Fibroblast of lung (primary cell): ENCODE data around the gene CMTM6. TPM values are rescaled to one million over a fixed set of nuclear protein-coding genes. Genes with fewer than 3 reads are reported as not detected.

Experiments
- DNase-seq, 2 donors: peaks; one replicate each; pipeline versions ENCODE4 v3.0.0 to v3.0.0-alpha.2; 2010; ENCODE audit warnings: low read depth in 2 of 2
- H2AFZ ChIP-seq: 2 replicates; pipeline ENCODE4 v1.5.1; 2012; ENCODE audit warnings: low read length, control low read depth, inconsistent platforms
- H3K27ac ChIP-seq: 2 replicates; pipeline ENCODE4 v1.5.1; 2011; ENCODE audit warnings: low read length, control low read depth; ENCODE audit not compliant: insufficient read depth
- H3K27me3 ChIP-seq: 2 replicates; pipeline ENCODE4 v1.5.1; 2011; ENCODE audit warnings: mild to moderate bottlenecking, low read length; ENCODE audit not compliant: control insufficient read depth, insufficient read depth
- H3K36me3 ChIP-seq: 2 replicates; pipeline ENCODE4 v1.5.1; 2011; ENCODE audit warnings: low read length; ENCODE audit not compliant: control insufficient read depth, insufficient read depth
- H3K4me1 ChIP-seq: 2 replicates; pipeline ENCODE4 v1.5.1; 2011; ENCODE audit warnings: low read length; ENCODE audit not compliant: control insufficient read depth, insufficient read depth; ENCODE audit errors: extremely low read depth
- H3K4me2 ChIP-seq: 2 replicates; pipeline ENCODE4 v1.5.1; 2011; ENCODE audit warnings: low read length, control low read depth; ENCODE audit not compliant: insufficient read depth; ENCODE audit errors: extremely low read depth
- H3K4me3 ChIP-seq, 4 experiments: fragments of 200-600 bp in 1 of 4; sonication (generic) in 1 of 4; replicated peaks in 1 of 4; 2 replicates each; pipeline ENCODE4 v1.5.1; 2011 to 2016; ENCODE audit warnings: low read length in 4 of 4, low read depth in 3 of 4, mild to moderate bottlenecking in 3 of 4, control low read depth in 2 of 4, inconsistent platforms in 1 of 4, mixed read lengths in 1 of 4; ENCODE audit not compliant: insufficient read depth in 1 of 4; ENCODE audit errors: control extremely low read depth in 1 of 4
- H3K79me2 ChIP-seq: 2 replicates; pipeline ENCODE4 v1.5.1; 2012; ENCODE audit warnings: mild to moderate bottlenecking, low read length, inconsistent platforms; ENCODE audit not compliant: control insufficient read depth, insufficient read depth
- H3K9ac ChIP-seq: 2 replicates; pipeline ENCODE4 v1.5.1; 2011; ENCODE audit warnings: mild to moderate bottlenecking, low read length, control low read depth; ENCODE audit not compliant: insufficient read depth
- H3K9me3 ChIP-seq: 2 replicates; pipeline ENCODE4 v1.5.1; 2012; ENCODE audit warnings: low read depth, low read length; ENCODE audit not compliant: control insufficient read depth, insufficient read depth
- H4K20me1 ChIP-seq: 2 replicates; pipeline ENCODE4 v1.5.1; 2011; ENCODE audit warnings: low read length; ENCODE audit not compliant: control insufficient read depth, insufficient read depth; ENCODE audit errors: extremely low read depth
- CTCF ChIP-seq, 2 donors: IDR thresholded peaks in 1 of 2; conservative IDR thresholded peaks in 1 of 2; 1 replicate in 1 of 2; 2 replicates in 1 of 2; pipeline ENCODE4 v1.5.1; 2011 to 2012; ENCODE audit warnings: low read length in 2 of 2, control low read depth in 1 of 2, inconsistent platforms in 1 of 2, low read depth in 1 of 2, mild to moderate bottlenecking in 1 of 2
- EZH2 ChIP-seq: IDR thresholded peaks from 2 replicates; pipeline ENCODE4 v1.5.1; 2012; ENCODE audit warnings: low read length, control low read depth, mild to moderate bottlenecking; ENCODE audit errors: missing control alignments
- polyA plus RNA-seq, 2 donors: library from polyadenylated mRNA; depleted of rRNA in 1 of 2; stranded (reverse) in 1 of 2; unstranded in 1 of 2; fragments of >200 nt; gene quantifications; 2 replicates each; pipeline ENCODE4 v1.2.1, GENCODE V29; 2011 to 2012; ENCODE audit warnings: missing spikeins in 1 of 2
- total RNA-seq: library from RNA; depleted of rRNA; stranded (reverse); fragments of >200 nt; gene quantifications from 2 replicates; pipeline ENCODE4 v1.2.1, GENCODE V29; 2014

The CMTM6 gene
- total and polyA plus RNA-seq, 2 donors (not counting 1 experiment from before 2014, with no cell fraction given), result 74.1 to 76.5 TPM

GRCh38 chr3:32511005-32511404 is 8.4 kb upstream of the CMTM6 start:
- no peaks in the 10 kb centered on the region for H3K9me3 ChIP-seq
- H3K4me2 ChIP-seq, result no peak overlapping the region
- H3K27ac ChIP-seq, result no peak overlapping the region
- H3K4me3 ChIP-seq, result no peak overlapping the region
- TF ChIP-seq EZH2, result no peak
- no peak for TF ChIP-seq CTCF (conservative IDR thresholded peaks at IDR 0.05 in 1 of 2, IDR thresholded peaks at IDR 0.05 in 1 of 2; ENCODE audit: low read depth in 1 of 2, low read length in 2 of 2)
- no peaks in the 10 kb centered on the region for H3K36me3 ChIP-seq
- H3K9ac ChIP-seq, result no peak overlapping the region
- no peak for DNase-seq
- no peaks in the 10 kb centered on the region for H4K20me1 ChIP-seq
- no peaks in the 10 kb centered on the region for H3K27me3 ChIP-seq
- H3K79me2 ChIP-seq, result no peaks in the 10 kb centered on the region
- H3K4me1 ChIP-seq, result no peaks in the 10 kb centered on the region
- H2AFZ ChIP-seq, result no peak overlapping the region

- Histone ChIP-seq H2AFZ (no peak overlapping the region), H3K36me3 (no peaks in the 10 kb centered on the region), H3K9ac (no peak overlapping the region), H3K9me3 (no peaks in the 10 kb centered on the region), H3K27ac (no peak overlapping the region), H3K4me3 (no peak overlapping the region), H3K79me2 (no peaks in the 10 kb centered on the region), H4K20me1 (no peaks in the 10 kb centered on the region), H3K27me3 (no peaks in the 10 kb centered on the region), H3K4me2 (no peak overlapping the region), H3K4me1 (no peaks in the 10 kb centered on the region)
- peak; percentile 54 to 78 for DNase-seq
- TF ChIP-seq CTCF (conservative IDR thresholded peaks at IDR 0.05 in 1 of 2, IDR thresholded peaks at IDR 0.05 in 1 of 2; ENCODE audit: low read depth in 1 of 2, low read length in 2 of 2) (peak; percentile 72 to 87), EZH2 (no peak)
These were observed 7.5 kb upstream of the CMTM6 start for GRCh38 chr3:32510075-32510724.

- no peak overlapping the region for H3K9ac ChIP-seq
- H3K27me3 ChIP-seq, result no peaks in the 10 kb centered on the region
- H3K79me2 ChIP-seq, result no peaks in the 10 kb centered on the region
- no peaks in the 10 kb centered on the region for H4K20me1 ChIP-seq
- no peak overlapping the region for H3K4me2 ChIP-seq
- peak in 1 of 2 donors; percentile 86 for DNase-seq
- H3K4me1 ChIP-seq, result no peaks in the 10 kb centered on the region
- H3K4me3 ChIP-seq, result no peak overlapping the region
- no peak overlapping the region for H2AFZ ChIP-seq
- no peaks in the 10 kb centered on the region for H3K9me3 ChIP-seq
- no peaks in the 10 kb centered on the region for H3K36me3 ChIP-seq
- no peak overlapping the region for H3K27ac ChIP-seq
- no peak for TF ChIP-seq CTCF (conservative IDR thresholded peaks at IDR 0.05 in 1 of 2, IDR thresholded peaks at IDR 0.05 in 1 of 2; ENCODE audit: low read depth in 1 of 2, low read length in 2 of 2)
These were observed 6.1 kb upstream of the CMTM6 start for GRCh38 chr3:32508711-32509110.
